ENCODE data around the gene RTTN.
"Not testable (repeated sequence)": the region's sequence is repeated elsewhere in the genome, so short reads cannot be mapped to it uniquely, and the experiment has no call there.

Gene RTTN

DNA sequence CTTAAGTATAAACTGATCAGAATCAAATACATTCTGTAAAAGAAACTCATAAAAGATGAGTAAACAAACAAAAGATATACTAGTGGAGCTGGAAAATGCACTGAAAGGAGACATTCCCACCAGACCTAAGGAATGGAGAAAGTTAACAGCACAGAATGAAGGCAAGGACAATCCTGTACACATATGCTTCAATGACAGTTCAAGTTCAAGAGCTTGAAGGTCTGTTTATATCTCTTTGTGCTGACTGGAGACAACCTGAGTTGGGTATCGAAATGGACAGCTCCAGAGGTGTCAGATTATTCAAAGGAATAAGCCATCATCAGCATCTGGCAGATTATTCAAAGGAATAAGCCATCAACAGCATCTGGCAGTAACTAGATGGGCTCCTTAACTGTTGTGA is 184.0 kb downstream of the RTTN start:
- DNase-seq: no peak

DNA sequence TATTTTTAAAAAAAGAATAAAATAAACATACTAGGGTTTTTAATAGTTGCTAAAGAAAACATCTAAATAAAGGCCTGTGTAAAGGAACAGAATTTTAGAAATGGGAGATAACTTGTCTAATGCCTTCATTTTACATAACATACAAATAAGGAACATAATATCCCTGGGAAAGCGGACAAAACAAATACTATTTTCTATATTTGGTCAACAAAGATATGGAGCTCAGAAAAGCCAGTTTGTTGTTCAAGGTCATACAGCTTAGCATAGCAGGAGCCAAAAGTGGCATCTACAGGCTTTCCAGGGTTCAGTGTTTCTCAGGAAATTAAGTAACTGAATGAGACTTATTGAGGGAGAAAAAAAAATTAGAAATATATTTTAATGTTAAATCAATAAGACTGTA is 184.4 kb downstream of the RTTN start:
- DNase-seq: no peak

DNA sequence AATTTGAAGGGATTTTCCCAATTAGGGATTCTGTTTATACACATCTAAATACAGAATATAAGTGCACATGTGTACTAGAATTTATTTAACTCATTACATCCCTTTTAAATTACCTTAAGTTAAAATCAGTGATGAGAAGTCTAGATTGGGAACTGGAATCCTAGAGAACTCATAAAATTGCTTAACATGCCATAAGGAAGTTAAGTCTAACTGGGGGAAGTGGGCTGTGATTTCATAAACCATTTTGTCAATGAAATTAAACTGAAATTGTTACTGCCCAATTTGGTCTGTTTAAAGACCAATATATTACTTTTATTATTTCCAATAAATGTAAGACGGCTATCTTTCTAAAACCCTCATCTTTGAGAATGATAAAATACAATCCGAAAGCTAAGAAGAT is 185.5 kb downstream of the RTTN start:
- no peak for DNase-seq

DNA sequence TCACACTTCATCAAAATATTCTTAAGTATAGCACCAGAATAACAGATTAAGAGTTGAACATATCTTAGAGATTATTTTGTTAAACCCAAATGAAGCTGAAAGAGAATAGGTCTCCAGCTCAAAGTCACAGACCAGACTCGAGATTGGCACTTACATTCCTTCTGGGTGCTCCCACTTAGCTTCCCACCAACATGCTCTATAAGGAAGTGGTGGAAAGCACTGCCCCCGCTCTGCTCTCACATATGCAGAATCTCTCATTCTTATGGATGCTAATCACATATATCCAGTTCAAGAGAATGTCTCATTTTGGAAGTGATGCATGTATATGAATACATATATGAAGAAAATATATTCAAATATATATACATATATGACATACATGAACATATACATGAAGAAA is 186.4 kb downstream of the RTTN start:
- DNase-seq: no peak

DNA sequence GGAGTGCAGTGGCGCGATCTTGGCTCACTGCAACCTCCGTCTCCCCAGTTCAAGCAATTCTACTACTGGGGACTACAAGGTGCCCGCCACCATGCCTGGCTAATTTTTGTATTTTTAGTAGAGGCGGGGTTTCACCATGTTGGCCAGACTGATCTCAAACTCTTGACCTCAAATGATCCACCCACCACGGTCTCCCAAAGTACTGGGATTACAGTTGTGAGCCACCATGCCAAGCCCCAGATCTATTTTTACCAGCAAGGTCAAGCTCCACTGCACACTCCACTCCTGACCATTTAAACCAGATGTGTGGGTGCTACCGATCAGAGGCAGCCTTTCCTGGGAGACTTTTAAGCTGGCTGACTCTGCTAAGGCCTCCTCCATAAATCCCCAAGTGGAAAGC is 190.4 kb downstream of the RTTN start:
- no peak for DNase-seq

DNA sequence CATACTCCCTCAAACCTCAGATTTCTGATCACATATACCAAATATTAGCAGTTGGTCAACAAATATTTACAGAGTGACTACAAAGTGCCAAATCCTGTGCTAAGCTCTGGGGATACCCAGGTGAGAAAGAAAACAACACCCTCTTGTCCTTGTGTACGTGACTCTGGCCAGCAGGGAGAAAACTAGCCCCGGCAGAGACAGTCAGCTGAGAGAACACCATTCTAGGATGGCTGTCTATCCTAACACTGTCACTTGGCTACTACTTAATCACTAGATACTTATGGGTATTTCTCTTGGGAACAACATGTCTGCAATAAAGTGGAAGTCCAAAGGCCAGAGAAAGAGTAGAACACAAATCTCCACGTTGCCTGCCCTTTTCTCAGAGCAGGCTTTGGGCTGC is 199.9 kb downstream of the RTTN start:
- DNase-seq: no peak

DNA sequence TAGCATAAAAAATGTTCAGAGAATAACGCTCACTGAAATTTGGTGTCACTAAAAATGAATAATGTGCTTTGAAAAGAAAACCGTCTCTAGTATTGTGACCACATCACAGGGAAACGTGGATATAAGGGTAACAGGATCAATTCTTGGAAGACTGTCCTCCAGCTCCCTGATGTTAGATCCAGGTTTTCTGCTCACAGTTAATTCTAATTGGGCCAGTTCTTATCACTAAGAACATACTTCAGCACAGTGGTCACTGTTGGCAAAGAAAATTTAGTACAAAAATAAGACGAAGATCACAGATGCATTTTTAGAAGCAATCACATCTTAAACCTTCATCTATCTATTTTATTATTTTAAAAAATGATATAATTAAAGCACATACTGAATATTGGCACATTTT is 200.8 kb downstream of the RTTN start:
- DNase-seq: no peak

DNA sequence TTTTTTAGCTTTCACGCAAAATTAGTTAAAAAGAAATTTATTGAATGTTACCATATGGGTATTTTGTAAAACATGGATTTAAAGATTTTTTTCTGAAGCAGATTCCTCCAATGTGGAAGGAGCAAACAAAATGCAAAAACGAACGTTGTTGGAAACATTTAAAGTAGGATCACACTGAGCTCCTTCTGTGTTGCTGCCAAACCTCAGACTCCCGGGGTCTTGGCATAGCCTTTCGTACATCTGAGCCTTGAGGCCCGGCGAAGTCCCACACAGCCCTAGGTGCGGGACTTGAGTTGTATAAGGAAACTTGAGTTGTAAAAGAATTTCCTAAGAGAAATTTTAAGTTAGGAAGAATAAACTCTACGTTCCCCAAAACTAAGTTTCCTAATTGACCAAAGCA is 205.8 kb downstream of the RTTN start:
- DNase-seq: no peak

DNA sequence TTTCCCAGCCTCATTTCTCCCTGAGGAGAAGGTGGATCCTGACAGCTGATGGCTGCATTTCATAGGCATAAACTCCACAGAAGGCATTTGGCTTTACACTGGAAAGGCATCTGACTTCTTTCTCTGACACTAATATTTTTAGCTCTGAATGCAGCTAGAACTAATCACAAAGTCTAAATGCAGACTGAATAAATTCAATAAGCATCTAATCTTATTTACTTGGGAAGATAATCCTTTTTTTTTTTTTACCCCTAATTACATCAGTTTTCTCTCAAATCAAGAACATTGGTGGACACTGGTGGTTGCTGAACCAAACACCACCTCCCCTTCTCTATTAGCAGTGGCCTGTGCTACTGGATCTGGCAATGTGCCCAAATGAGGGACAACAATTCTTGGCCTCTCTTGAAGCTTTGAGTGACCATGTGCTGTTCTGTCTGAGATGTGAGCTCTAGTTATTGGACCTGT is 206.9 kb downstream of the RTTN start:
- peak; percentile 33 for DNase-seq

DNA sequence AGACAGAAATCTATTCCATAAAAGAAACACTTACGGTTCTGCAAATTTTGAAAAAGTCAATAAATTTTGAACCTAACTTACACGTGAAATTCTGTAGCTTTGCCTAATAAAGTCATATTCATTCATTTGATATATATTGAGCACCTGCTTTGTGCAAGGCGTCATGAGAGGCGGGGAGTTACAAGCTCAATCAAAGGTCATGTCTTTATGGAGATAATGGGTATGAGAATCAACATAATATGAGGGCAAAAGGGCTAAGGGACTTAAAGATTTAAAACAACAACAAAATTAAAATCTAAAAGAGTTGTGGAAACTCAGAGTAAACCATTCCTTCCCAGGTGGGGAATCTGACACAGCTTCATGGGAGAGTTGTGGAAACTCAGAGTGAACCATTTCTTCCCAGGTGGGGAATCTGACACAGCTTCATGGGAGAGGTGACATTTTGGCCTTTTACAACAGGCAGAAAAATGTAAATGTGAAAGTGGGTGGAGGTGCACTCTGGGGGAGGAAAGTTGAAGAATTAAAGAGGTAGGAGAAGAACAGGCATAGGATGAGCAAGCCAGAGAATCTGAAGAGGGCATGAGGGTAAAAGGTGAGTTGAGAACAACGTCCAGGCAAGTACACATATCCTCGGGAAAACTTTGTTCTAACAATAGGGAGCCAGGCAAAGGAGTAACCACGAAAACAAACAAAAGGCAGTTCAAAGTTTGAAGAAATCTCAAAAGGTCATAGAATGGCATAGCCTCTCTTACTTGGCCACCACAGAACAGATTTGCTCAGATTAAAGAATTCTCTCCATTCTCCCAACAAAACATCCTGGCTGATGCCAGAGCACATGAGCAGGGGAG is 208.3 kb downstream of the RTTN start:
- no peak for DNase-seq

DNA sequence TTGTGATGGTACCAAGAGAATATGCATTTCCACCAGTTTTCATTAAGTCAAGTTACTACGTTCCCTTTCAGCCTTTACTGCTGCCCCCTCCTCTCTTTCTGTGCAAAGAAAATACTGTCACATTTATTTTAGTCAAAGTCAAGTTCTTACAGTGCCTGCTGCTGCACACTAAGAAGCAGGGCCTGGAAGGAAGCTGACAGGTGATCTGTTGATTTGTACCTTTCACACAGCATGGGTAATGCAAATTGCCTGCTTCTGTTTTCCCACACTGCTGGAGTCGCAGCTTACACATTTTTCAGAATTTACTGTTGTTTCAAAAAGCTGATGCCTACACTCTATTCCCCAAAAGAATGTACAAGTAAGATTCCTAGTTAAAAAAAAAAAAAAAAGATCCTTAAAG is 209.1 kb downstream of the RTTN start:
- peak; percentile 62 for DNase-seq

DNA sequence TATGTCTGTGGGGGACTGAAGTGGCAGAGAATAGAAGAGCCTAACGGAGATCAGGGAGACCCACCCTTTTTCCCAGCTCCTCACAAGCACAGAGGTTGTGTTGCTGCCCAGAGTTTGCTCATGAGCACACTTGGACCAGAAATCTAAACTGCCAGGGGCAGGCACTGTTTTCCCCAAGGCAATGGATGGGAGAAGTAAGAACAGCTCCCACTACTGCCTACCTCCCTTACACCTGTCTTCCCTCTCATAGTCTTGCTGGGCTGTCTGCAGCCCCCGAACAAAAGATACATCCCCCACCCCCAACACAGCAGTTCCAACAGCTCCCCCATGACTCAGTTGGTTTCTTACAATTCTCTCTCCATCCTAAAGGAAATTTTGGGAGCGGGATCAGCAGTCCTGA is 209.7 kb downstream of the RTTN start:
- no peak for DNase-seq

DNA sequence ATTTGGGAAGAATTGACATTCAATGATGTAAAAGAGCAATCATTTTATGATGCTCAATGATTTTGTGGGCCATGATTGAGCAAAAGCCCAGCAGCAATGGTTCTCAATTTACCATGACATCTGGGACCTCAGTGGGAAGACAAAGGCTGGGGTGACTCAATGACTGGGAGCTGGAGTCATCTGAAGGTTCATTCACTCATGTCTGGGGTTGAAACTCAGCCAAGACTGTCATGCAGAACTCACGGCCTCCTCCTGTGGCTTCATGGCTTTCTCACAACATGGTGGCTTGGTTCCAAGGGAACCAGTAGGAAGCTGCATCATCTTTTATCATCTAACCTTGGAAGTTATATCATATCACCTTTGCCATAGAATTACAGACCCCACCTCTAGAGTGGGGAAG is 212.7 kb downstream of the RTTN start:
- DNase-seq: peak; percentile 87

DNA sequence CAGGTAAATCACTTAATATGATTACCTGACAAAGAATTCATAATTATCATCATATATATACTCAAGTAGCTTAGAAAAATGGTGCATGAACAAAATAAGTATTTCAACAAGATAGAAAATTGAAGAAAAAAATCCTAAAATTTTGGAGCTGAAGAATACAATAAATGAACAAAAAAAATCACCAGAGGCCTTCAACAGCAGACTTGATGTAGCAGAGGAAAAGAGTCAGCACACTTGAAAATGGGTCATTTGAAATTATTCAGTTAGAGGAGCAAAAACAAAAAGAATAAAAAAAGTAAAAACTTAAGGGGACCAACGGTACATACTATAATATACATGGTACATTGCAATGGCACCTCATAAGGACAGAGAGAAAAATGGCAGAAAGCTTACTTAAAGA is 217.6 kb downstream of the RTTN start:
- no peak for DNase-seq

DNA sequence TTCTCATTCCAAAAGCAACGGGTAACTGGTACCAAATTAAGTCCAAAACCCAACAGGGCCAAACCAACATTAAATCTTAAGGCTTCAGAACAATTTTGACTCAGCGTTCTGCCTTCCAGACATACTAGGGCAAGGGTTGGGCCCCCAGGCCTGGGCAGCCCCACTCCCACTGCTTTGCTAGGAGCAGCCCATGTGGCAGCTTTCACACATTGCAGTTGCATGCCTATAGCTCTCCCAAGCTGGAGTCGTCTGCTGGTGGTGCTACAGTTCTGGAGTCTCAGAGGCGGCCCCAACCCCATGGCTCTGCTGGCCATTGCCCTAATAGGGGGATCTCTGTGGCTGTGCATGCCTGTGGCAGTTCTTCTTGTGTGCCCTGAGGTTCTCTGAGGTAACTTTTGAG is 220.2 kb downstream of the RTTN start:
- DNase-seq: no peak

DNA sequence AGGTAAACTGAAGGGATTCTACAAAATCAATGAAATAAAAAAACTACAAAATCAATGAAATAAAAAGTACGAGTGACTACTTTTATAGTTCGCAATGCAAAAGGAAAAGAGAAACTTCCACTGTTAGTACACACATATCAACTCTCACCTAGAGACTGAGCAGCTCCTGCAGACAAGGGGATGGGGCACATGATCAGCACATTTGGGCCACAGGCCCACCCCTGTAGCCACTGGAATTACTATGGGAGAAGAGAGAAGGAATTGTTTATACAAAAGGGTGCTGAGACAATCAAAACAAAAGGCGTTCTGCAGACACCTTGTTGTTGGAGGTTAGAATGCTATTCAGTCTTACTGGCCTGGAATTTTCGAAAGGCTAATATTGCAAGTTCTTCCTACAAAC is 223.1 kb downstream of the RTTN start:
- DNase-seq: no peak

DNA sequence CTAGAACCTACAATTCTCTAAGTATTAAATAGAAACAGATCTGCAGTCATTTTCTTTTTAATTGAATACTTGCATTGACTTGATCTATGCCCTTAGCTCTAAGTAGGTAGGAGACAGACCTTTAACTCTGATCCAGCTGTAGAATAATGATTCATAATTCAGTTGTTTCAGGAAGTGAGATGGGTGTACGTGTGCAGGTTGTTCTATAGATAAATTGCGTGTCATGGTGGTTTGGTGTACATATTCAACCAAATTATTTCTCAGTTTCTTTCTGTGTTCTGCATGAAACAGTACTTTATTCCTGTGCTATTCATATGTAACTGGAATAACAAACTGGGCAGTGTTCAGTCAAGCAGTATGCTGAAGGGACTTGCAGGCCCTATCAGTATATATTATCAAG is 223.5 kb downstream of the RTTN start:
- DNase-seq: no peak

DNA sequence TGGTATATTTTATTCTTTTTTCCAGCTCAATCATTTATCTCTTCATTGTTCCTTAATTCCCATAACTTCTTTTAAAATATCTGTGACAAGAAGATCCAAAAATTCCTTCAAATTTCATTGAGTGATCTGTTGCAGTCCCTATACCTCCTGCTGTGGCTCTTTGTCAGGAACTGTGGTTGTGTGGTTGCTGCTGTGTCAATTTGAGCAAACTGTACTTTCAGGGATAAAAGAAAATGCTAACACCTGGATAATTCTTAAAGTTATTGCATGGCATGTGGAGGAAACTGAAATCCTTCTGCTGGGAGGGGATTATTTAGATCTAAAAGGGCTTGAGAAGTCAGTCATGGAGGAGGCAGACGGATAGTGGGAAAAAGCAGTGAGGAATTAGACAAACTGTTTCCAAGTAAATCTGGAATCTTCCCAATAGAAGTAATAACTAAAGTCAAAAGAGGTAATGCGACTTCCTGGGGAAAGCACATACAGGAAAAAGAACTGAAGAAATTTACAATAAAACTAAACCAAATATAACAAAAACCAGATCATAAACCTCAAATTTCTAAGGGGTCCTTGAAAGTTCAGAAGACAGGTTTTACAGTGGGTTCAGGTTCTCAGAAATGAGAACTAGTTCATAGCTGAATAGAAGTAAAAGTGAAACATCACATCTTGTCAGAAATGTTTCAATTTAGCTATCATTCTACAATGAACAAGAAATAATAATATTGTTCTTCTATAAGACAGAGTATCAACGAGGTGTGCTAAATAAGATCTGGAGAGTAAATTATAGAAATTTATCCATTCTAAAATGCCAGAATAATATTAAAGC is 224.3 kb downstream of the RTTN start:
- peak; percentile 29 for DNase-seq

DNA sequence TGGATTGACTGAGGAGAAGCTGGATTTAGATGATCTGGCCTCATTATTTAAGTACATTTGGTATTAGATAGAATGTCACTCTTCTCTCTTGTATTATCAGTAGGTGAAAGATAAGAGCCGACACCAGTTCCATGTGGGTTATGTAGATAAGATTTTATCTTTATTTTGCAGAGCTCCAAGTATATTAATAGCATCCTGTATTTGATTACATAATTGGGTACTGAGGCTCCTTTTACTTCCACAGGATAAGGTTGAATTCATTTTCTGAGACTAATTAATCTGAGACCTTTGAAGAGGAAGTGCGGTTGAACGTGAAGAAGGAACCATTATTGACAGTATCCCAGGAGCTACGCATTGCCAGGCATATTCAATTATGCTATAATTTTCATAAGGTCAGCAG is 225.0 kb downstream of the RTTN start:
- peak; percentile 23 for DNase-seq

DNA sequence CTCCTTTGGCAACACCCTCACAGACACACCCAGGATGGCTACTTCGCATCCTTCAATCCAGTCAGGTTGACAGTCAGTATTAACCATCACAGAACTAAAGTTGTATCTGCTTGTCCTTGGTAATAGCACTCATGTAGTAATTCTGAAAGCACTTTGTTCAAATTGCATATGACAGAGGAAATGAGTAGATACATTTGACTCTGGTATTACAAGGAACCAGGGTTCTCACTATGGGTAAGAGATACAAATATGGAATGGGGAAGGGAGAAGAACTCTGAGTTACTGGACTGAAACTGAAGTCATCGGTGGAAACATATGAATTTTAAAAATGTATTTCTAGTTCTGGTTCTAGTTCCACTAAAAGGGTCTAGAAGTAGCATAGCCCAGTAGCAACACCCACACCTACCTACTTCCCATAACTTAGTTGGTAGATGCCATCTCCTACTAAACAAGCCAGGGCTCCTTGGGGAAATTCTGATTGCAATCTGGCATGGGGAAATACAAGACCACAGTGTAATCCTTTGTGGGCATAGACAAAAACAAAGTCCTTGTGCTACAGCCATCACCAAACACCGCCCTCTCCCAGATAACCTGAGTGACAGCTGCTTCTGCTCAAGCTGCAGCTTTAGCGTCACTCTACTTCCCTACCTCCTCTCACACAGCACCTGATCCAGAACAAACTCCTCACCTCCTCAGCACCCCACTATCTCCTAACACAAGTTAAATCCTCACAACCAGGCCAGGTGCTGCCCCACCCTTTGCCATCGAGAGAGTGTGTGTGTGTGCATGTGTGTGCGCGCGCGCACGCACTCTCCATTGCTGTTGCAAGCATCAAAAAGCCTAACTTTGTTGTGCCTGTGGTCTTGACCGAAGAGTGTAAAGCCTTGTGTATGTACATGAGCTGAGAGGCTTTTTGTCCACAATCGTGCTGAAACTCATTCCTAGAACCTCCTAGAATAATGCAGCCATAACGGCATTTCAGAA is 226.5 kb downstream of the RTTN start:
- no peak for DNase-seq

DNA sequence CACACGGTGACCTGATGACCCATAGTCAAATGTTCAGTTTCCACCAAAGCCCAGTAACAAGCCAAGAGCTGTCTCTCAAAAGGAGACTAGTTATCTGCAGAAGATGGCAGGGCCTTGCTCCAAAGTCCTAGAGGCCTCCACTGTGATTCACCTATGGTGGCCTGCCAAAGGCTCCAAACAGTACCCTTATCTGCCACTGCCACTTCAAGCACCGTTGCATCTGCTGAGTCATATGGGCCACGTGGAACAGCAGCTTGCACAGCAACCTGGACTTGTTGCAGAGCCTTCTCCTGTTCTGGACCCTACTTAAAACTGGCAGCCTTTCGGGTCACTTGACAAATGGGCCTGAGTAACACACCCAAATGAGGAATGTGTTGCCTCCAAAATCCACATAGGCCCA is 230.2 kb downstream of the RTTN start:
- not testable (repeated sequence) for DNase-seq

DNA sequence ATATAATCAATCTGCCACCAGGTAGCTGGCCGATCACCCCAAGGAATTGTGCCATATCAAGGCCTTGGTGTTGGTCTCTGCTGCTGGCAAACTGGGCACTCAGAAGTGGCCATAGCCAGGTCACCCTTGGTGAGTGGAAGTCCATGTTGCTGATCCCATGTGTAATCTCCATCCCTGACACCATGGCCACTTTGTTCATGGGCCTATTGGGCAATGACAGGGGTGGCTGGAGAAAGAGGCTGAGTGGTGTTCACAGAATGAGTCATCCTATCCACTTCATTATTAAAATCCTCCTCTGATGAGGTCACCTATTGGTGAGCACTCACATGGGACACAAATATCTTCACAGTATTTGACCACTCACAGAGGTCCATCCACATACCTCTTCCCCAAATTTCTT is 231.1 kb downstream of the RTTN start:
- no peak for DNase-seq

DNA sequence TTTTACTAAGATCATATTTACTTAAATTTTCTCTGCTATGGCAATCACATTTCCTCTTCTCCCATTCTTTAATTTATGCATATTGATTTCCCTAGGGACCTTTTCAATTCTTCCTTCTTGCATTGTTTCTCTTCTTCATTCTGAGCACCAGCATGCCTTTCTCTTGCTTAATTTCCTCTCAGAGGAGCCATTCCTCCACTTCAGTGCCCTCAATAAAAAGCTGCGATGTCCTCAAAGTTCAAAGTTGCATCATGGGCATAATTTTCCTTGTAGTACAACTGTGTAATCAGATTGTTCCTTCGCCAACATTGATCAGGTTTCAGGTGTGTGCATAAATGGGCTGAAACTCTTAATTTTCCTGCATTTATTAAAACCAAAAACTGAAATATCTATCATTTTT is 236.0 kb downstream of the RTTN start:
- no peak for DNase-seq

Measured in NCI-H69 (cell line).